Smooth muscle cell (in vitro differentiated cells): Measurements from ENCODE around the gene RABGEF1. TPM values are rescaled to one million over a fixed set of nuclear protein-coding genes. Genes with fewer than 3 reads are reported as not detected.

ENCODE experiments used
- DNase-seq: peaks from one replicate; lab custom pipeline; 2025; ENCODE audit not compliant: unreplicated experiment; lab: John Stamatoyannopoulos, UW
- H2AFZ ChIP-seq: fragments of 200-600 bp; sonication (generic); 2 replicates; pipeline ENCODE4 v1.6.0; 2016; ENCODE audit warnings: antibody characterized with exemption, low read depth, mild to moderate bottlenecking
- H3F3A ChIP-seq: fragments of 200-600 bp; sonication (generic); 2 replicates; pipeline ENCODE4 v1.6.0; 2017; ENCODE audit warnings: antibody characterized with exemption, low read depth
- H3K27ac ChIP-seq: fragments of 200-600 bp; sonication (generic); 2 replicates; pipeline ENCODE4 v1.5.1; 2016; ENCODE audit warnings: low read depth, mild to moderate bottlenecking
- H3K27me3 ChIP-seq: fragments of 200-600 bp; sonication (generic); 2 replicates; pipeline ENCODE4 v1.6.1; 2016; ENCODE audit warnings: low read depth, mild to moderate bottlenecking
- H3K36me3 ChIP-seq: fragments of 200-600 bp; sonication (generic); 2 replicates; pipeline ENCODE4 v1.5.1; 2016; ENCODE audit warnings: low read depth
- H3K4me1 ChIP-seq: fragments of 200-600 bp; sonication (generic); 2 replicates; pipeline ENCODE4 v1.5.1; 2016; ENCODE audit warnings: low read depth
- H3K4me2 ChIP-seq: fragments of 200-600 bp; sonication (generic); 2 replicates; pipeline ENCODE4 v1.6.0; 2016; ENCODE audit warnings: mild to moderate bottlenecking
- H3K4me3 ChIP-seq: fragments of 200-600 bp; sonication (generic); 2 replicates; pipeline ENCODE4 v1.5.1; 2016; ENCODE audit warnings: mild to moderate bottlenecking
- H3K79me2 ChIP-seq: fragments of 200-600 bp; sonication (generic); 2 replicates; pipeline ENCODE4 v1.6.0; 2016; ENCODE audit warnings: low read depth, mild to moderate bottlenecking
- H3K9ac ChIP-seq: fragments of 200-600 bp; sonication (generic); 2 replicates; pipeline ENCODE4 v1.6.0; 2016; ENCODE audit warnings: low read depth
- H3K9me3 ChIP-seq: fragments of 200-600 bp; sonication (generic); replicated peaks from 2 replicates; pipeline ENCODE4 v1.5.1; 2016; ENCODE audit warnings: low read depth
- H4K20me1 ChIP-seq: fragments of 200-600 bp; sonication (generic); 2 replicates; pipeline ENCODE4 v1.6.0; 2016; ENCODE audit warnings: low read depth
- WGBS: methylation state at CpG from one replicate; pipeline ENCODE4 v1.1.7; 2016; ENCODE audit warnings: low lambda C conversion rate; 5-methylcytosine and 5-hydroxymethylcytosine counted together
- polyA plus RNA-seq: library from polyadenylated mRNA; unstranded; fragments of >200 nt; fragmentation: Nextera tagmentation; extraction: Ambion mirVana; gene quantifications from 2 replicates; pipeline ENCODE4 v1.2.1, GENCODE V29; 2016
- small RNA-seq: library from RNA; depleted of rRNA; stranded (forward); fragments of <200 nt; gene quantifications from one replicate; pipeline ENCODE3, GENCODE V24; 2014
- total RNA-seq: library from RNA; depleted of rRNA; stranded (reverse); fragments of >200 nt; gene quantifications from 2 replicates; pipeline ENCODE4 v1.2.3, GENCODE V29; 2014
- TF ChIP-seq, protein P1 (sequence below): fragments of 200-600 bp; sonication (generic); IDR thresholded peaks from 2 replicates; pipeline ENCODE4 v1.5.1; 2017; ENCODE audit warnings: borderline replicate concordance, mild to moderate bottlenecking, antibody characterized with exemption; ENCODE audit not compliant: insufficient read depth, poor library complexity, severe bottlenecking

The RABGEF1 gene
- total and polyA plus RNA-seq, 2 experiments from 2014 or later, result 18.8 to 34.9 TPM

DNA sequence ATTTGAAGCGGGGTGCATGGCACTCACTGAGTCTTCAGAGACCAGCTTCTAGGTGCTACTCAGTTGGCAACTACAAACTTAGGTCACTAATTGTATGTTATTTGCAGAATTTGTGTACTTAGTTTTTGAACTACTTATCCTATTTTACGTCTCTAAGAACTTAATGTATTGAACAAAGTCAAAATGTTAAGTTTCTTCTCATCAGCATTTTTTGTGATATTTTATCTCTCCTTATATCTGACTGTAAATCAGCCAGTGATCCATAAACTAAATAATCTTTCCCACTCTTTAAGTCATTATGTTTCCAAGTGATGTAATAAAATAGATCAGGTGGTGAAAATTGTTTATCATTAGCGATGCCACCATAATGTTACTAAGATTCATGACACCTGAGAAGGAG lies 120.2 kb downstream of the RABGEF1 start:
- Histone ChIP-seq H3K36me3 (no peaks in the 10 kb centered on the region), H3K27me3 (no peaks in the 10 kb centered on the region), H3K9me3 (no peaks in the 10 kb centered on the region), H4K20me1 (no peaks in the 10 kb centered on the region), H3K9ac (no peak overlapping the region), H3K4me3 (no peak overlapping the region), H3K4me1 (no peaks in the 10 kb centered on the region), H3K27ac (no peak overlapping the region), H3K79me2 (no peaks in the 10 kb centered on the region), H3K4me2 (no peak overlapping the region), H3F3A (no peaks in the 10 kb centered on the region), H2AFZ (no peak overlapping the region)
- TF ChIP-seq, protein P1, sequence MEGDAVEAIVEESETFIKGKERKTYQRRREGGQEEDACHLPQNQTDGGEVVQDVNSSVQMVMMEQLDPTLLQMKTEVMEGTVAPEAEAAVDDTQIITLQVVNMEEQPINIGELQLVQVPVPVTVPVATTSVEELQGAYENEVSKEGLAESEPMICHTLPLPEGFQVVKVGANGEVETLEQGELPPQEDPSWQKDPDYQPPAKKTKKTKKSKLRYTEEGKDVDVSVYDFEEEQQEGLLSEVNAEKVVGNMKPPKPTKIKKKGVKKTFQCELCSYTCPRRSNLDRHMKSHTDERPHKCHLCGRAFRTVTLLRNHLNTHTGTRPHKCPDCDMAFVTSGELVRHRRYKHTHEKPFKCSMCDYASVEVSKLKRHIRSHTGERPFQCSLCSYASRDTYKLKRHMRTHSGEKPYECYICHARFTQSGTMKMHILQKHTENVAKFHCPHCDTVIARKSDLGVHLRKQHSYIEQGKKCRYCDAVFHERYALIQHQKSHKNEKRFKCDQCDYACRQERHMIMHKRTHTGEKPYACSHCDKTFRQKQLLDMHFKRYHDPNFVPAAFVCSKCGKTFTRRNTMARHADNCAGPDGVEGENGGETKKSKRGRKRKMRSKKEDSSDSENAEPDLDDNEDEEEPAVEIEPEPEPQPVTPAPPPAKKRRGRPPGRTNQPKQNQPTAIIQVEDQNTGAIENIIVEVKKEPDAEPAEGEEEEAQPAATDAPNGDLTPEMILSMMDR, result no peak
- WGBS, result 95% methylated on average over 3 of the region's 3 CpGs
- DNase-seq, result no peak

Small RNA genes lying within 50 kb of the gene (small RNA-seq; reads per million reads assigned to genes)
- gene AC027644.2, result 0.39 reads per million, percentile 12 among the genes with 10 or more reads in this experiment

Other genes with a start within 250 kb of the RABGEF1 start
- gene KCTD7, start 111.9 kb upstream of the RABGEF1 start, total RNA-seq, result 6.3 and 8.1 TPM in 2 replicates
- 3.9 and 4.8 TPM in 2 replicates for gene KCTD7, start 111.9 kb upstream of the RABGEF1 start, polyA plus RNA-seq
- 68.2 and 79.6 TPM in 2 replicates for gene TMEM248, start 180.5 kb downstream of the RABGEF1 start, total RNA-seq
- gene TMEM248, start 180.5 kb downstream of the RABGEF1 start, polyA plus RNA-seq, result 75.1 and 83.1 TPM in 2 replicates